ENCODE measurements around the gene KCNMB3.

- TF ChIP-seq, protein P1, sequence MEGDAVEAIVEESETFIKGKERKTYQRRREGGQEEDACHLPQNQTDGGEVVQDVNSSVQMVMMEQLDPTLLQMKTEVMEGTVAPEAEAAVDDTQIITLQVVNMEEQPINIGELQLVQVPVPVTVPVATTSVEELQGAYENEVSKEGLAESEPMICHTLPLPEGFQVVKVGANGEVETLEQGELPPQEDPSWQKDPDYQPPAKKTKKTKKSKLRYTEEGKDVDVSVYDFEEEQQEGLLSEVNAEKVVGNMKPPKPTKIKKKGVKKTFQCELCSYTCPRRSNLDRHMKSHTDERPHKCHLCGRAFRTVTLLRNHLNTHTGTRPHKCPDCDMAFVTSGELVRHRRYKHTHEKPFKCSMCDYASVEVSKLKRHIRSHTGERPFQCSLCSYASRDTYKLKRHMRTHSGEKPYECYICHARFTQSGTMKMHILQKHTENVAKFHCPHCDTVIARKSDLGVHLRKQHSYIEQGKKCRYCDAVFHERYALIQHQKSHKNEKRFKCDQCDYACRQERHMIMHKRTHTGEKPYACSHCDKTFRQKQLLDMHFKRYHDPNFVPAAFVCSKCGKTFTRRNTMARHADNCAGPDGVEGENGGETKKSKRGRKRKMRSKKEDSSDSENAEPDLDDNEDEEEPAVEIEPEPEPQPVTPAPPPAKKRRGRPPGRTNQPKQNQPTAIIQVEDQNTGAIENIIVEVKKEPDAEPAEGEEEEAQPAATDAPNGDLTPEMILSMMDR (IDR thresholded peaks at IDR 0.05; ENCODE audit: borderline replicate concordance, extremely low read depth, low read length, poor library complexity, severe bottlenecking), result no peak
- TF ChIP-seq EZH2 (IDR thresholded peaks at IDR 0.05; ENCODE audit: borderline replicate concordance, low read depth, low read length, severe bottlenecking), result no peak
These were observed 14.1 kb downstream of the KCNMB3 start for GRCh38 chr3:179236669-179237301.

Measured in DND-41 (cell line).